Stimulated activated CD4-positive, alpha-beta T cell treated with anti-CD3 and anti-CD28 coated beads, Interleukin-15, amount 100 ng/mL, for 1 hour (primary cell): ENCODE results near the gene SLC2A4RG.

ENCODE experiments used
- DNase-seq, 2 donors: peaks; one replicate each; pipeline ENCODE4 v3.0.0-alpha.2; 2020; ENCODE audit warnings: low read depth in 1 of 2, low spot score in 1 of 2

Gene SLC2A4RG, protein sequence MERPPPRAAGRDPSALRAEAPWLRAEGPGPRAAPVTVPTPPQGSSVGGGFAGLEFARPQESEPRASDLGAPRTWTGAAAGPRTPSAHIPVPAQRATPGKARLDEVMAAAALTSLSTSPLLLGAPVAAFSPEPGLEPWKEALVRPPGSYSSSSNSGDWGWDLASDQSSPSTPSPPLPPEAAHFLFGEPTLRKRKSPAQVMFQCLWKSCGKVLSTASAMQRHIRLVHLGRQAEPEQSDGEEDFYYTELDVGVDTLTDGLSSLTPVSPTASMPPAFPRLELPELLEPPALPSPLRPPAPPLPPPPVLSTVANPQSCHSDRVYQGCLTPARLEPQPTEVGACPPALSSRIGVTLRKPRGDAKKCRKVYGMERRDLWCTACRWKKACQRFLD

GRCh38 chr20:63739130-63740069 lies at the start of gene SLC2A4RG:
Gene SLC2A4RG (plus strand): TSS chr20:63739776. CDS start chr20:63739913, 137 bp downstream.
- peak in 1 of 2 donors; percentile 41 for DNase-seq

DNA sequence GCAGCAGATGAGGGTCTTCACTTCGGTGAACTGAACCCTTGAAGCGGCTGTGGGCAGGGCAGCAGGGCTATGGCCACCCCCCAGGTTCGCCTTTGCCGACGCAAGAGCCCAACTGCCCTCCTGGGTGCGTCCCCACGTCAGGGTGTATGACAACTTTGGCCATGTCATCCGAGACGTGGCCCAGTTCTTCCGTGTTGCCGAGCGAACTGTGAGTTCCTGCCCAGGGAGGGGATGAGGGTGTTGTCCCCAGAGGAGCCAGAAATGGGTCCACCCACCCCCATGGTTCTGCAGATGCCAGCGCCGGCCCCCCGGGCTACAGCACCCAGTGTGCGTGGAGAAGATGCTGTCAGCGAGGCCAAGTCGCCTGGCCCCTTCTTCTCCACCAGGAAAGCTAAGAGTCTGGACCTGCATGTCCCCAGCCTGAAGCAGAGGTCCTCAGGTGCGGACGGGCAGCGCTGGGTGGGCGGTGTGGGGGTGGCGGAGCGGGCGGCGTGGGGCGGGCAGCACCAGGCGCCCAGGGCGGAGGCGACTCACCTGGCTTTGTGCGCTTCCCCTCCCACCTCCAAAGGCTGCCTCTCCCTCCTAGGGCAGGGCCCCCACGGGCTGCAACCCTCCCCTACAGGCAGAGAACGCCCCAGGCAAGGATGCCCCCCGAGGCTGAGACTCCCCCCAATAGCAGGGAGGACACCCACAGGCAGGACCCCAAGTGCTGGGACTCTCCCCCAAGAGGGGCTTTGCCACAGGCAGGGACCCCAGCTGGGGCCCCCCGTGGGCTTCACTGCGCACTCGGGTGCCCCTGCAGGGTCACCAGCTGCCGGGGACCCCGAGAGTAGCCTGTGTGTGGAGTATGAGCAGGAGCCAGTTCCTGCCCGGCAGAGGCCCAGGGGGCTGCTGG lies 49.3 kb upstream of the SLC2A4RG start:
- DNase-seq, result no peak

DNA sequence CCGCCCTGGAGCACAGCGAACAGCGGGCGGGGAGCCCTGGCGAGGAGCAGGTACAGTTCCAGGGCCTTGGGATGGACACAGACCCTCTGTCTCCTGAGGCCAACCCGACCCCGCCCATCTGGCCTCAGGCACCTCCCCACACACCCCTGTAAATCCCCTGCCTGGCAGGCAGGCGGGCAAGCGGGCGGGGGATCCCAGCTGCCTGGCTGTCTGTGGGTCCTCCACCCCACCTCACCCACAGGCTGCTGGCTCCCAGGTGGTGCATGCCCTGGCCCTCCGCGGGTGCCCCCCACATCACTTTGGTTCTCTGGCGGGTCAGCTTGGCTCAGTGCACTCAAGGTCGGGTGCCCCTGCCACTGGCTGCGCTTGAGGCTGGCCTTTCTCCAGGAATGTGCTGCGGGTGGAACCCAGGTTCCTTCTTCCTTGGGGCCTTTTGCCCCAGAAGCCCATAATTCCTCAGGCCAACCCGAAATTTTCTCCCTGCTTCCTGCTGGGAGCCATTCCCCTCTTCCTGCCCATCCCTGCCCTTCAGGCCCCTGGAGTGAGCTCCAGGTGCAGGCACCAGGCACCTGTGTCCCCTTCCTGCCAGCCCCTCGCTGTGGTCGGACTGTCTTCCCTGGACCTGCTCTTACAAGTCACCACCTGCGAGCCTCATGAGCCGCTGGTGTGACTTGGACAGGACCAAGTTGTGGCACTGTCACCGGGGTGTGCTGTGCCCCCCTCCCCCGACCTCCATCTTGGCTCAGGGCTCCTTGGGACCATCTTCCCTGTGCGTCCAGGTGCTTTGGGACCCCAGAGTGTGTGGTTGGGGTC lies 48.5 kb upstream of the SLC2A4RG start:
- DNase-seq, result no peak

DNA sequence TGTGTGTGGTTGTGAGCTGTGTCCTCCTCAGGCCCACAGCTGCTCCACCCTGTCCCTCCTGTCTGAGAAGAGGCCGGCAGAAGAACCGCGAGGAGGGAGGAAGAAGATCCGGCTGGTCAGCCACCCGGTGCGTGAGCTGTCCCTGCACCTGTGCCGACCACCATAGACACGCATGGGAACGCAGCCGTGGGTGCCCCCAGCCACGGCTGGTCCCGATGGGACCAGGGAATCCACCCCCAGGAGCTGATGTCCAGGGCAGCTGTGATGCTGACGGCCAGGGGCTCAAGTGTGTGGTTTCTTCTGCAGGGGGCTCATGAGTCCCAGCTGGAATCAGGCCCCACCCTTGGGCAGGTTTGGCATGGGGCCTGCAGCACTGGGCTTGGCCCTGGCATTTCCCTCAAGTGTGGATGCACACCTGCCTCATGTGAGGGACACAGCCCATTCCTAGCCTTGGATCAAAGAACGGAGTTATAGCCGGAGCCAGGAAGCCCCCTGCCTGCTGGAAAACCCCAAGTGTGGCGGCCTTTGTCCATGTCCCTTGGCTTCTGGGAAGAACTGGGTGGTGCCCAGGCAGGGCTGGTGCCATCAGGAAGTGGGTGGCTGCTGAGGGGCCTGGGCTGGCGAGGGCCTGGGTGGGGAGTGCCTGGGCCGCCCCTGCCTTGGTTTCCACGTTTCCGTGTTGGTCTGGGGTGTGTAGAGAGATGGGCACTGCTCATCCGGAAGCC lies 47.7 kb upstream of the SLC2A4RG start:
- DNase-seq, result no peak

DNA sequence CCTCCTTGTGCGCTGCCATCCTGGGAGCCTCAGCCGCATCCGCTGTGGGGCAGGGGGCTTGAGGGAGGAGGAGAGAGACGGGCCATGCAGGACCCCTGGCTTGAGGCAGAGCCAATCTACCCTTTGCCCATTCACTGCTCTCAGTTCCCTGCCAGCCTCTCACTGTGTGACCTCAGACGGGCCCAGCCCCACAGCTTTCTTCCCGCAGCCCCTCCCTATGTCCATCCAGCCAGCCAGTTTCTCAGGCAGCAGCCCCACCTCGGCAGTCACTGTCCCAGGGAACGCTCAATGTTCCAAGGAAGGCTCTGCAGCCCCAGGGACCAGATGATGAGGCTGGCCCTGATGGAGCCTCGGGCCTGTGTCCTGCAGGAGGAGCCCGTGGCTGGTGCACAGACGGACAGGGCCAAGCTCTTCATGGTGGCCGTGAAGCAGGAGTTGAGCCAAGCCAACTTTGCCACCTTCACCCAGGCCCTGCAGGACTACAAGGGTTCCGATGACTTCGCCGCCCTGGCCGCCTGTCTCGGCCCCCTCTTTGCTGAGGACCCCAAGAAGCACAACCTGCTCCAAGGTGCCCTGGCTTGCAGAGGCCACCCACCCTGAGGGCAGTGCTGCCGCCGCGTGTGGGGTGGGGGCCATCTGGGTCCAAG lies 47.0 kb upstream of the SLC2A4RG start:
- DNase-seq, result no peak

DNA sequence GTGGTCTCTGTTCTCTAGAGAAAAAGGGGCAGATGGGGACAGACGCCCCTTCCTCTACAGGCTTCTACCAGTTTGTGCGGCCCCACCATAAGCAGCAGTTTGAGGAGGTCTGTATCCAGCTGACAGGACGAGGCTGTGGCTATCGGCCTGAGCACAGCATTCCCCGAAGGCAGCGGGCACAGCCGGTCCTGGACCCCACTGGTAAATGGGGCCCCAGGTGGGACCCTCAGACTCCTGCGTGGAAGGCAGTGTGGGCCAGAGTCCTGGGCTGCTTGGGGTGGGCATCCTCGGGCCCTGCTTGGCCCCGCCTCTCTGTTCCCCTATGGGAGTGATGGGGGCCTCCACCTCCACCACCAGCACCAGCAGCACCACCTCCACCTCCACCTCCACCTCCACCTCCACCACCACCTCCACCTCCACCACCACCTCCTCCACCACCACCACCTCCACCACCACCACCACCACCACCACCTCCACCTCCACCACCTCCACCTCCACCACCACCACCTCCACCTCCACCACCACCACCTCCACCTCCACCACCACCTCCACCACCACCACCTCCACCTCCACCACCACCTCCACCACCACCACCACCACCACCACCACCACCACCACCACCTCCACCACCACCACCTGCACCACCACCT lies 46.4 kb upstream of the SLC2A4RG start:
- DNase-seq, result no peak

DNA sequence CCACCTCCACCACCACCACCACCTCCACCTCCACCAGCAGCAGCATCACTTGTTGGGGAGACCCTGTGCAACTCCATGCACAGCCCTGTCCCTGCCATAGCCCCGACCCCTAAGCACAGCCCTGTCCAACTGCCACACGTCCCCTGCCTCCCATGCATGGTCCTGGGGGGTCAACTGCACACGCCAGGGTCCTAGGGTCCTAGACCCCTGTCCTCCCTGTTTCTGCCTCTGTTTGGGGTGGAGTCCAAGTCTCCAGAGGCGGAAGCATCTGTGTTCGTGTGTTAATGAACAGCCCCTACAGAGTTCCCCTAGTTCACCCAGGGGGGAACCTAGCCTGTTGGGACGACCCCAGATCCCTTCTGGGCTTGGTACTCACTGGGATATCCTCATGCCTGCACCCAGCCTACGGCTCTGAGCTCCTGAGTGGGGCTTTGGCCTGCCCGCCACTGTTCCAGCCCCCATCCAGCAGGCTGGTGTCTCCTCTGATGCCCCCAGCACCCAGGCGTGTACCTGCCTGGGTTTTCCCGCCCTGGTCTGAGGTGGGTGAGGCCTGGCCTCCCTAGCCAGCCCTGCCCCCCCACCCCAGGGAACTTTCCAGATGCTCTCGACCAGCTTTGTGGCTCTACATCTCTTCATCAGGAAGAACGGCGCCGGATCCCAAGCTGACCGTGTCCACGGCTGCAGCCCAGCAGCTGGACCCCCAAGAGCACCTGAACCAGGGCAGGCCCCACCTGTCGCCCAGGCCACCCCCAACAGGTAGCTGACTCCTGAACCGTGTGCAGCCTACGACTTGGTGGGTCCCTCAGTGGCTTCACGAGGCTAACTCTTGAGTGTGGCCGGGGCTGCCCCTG lies 45.6 kb upstream of the SLC2A4RG start:
- no peak for DNase-seq

- no peak for DNase-seq
Measured at GRCh38 chr20:63694584-63695423, 44.8 kb upstream of the SLC2A4RG start.

DNA sequence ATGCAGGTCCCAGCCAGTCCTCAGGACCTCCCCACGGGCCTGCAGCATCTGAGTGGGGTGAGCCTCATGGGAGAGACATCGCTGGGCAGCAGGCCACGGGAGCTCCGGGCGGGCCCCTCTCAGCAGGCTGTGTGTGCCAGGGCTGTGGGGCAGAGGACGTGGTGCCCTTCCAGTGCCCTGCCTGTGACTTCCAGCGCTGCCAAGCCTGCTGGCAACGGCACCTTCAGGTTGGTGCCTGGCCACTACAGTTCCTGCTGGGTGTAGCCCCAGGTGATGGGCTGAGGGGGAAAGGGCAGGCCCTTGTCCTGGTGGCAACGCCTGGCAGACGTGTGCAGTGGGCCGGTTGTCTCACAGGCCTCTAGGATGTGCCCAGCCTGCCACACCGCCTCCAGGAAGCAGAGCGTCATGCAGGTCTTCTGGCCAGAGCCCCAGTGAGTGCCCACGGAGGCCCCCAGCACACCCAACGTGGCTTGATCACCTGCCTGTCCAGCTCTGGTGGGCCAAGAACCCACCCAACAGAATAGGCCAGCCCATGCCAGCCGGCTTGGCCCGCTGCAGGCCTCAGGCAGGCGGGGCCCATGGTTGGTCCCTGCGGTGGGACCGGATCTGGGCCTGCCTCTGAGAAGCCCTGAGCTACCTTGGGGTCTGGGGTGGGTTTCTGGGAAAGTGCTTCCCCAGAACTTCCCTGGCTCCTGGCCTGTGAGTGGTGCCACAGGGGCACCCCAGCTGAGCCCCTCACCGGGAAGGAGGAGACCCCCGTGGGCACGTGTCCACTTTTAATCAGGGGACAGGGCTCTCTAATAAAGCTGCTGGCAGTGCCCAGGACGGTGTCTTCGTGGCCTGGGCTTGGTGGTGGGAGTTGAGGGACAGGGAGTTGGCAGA lies 43.9 kb upstream of the SLC2A4RG start:
- DNase-seq, result no peak

GRCh38 chr20:63696306-63696627 lies 43.3 kb upstream of the SLC2A4RG start:
- DNase-seq, result no peak

GRCh38 chr20:63696628-63697356 lies 42.8 kb upstream of the SLC2A4RG start, which contains the start of gene TNFRSF6B:
Gene TNFRSF6B (plus strand): TSS chr20:63696652. CDS start chr20:63696768, 116 bp downstream.
- no peak for DNase-seq

DNA sequence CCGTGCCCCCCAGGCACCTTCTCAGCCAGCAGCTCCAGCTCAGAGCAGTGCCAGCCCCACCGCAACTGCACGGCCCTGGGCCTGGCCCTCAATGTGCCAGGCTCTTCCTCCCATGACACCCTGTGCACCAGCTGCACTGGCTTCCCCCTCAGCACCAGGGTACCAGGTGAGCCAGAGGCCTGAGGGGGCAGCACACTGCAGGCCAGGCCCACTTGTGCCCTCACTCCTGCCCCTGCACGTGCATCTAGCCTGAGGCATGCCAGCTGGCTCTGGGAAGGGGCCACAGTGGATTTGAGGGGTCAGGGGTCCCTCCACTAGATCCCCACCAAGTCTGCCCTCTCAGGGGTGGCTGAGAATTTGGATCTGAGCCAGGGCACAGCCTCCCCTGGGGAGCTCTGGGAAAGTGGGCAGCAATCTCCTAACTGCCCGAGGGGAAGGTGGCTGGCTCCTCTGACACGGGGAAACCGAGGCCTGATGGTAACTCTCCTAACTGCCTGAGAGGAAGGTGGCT lies 42.2 kb upstream of the SLC2A4RG start:
- no peak for DNase-seq

- no peak for DNase-seq
Measured at GRCh38 chr20:63697868-63698545, 41.6 kb upstream of the SLC2A4RG start.

DNA sequence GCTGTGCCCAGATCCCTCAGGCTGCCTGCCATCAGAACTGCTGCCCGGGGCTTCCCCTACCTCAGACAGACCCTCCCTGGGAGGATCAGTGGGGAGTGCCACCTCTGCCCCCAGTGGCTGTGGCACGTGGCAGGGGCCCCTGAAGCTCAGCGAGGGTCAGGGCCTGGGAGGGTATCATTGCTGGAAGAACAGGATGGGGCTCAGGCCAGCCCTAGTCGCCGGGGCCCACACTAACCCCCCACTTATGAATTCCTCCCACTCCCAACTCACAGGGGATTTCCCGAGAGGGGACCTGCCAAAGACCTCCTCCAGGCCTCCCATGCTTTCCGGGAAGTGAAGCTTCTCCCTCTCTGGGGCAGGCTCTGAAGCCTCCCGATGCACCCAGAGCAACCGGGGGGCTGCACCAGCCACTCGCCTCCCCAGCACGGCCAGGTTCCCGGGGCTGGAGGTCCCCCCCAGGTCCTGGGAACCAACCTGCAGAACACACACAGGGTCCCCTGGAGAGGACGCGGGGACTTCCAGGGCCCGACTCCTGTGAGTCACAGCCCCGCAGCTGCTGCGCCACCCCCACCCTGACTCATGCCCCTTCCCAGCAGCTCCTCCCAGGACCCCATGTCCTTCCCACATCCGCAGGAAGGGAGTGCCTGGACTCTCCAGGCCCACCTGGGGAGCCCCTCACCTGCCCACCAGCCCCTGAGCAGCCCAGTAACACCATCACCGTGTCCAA lies 40.7 kb upstream of the SLC2A4RG start:
- peak in 1 of 2 donors; percentile 44 for DNase-seq
